SU-DHL-6 (cell line): ENCODE data around the gene TANGO6.

Source experiments
- H2AFZ ChIP-seq: fragments of 200-600 bp; sonication (generic); 2 replicates; pipeline ENCODE4 v1.6.1; 2014; ENCODE audit warnings: low read depth, mild to moderate bottlenecking, moderate library complexity, mixed read lengths, antibody characterized with exemption, low read length; ENCODE audit not compliant: severe bottlenecking
- H3F3A ChIP-seq: fragments of 200-600 bp; shearing (Covaris generic); 2 replicates; pipeline ENCODE4 v1.6.0; 2016; ENCODE audit warnings: antibody characterized with exemption, mild to moderate bottlenecking; ENCODE audit not compliant: insufficient read depth
- H3K27ac ChIP-seq: fragments of 200-600 bp; sonication (generic); 2 replicates; pipeline ENCODE4 v1.5.1; 2016; ENCODE audit warnings: low read depth, mild to moderate bottlenecking, low read length, moderate library complexity, mixed read lengths
- H3K27me3 ChIP-seq: fragments of 200-600 bp; sonication (generic), shearing (Covaris generic); 2 replicates; pipeline ENCODE4 v1.6.0; 2014; ENCODE audit warnings: mild to moderate bottlenecking, low read length
- H3K36me3 ChIP-seq: fragments of 200-600 bp; sonication (generic); 2 replicates; pipeline ENCODE4 v1.6.1; 2014; ENCODE audit warnings: mild to moderate bottlenecking, low read length, mixed read lengths
- H3K4me2 ChIP-seq: fragments of 300-600, 200-600 bp; shearing (Covaris generic), sonication (generic); 2 replicates; pipeline ENCODE4 v1.6.0; 2014; ENCODE audit warnings: low read length, low read depth, mild to moderate bottlenecking; ENCODE audit not compliant: poor library complexity, severe bottlenecking
- H3K4me3 ChIP-seq: fragments of 200-600 bp; sonication (generic); 2 replicates; pipeline ENCODE4 v1.5.1; 2014; ENCODE audit warnings: antibody characterized with exemption, low read length, mild to moderate bottlenecking, mixed read lengths; ENCODE audit not compliant: insufficient read depth, poor library complexity, severe bottlenecking
- H3K79me2 ChIP-seq: fragments of 200-600 bp; sonication (generic); 2 replicates; pipeline ENCODE4 v1.6.1; 2014; ENCODE audit warnings: mild to moderate bottlenecking, low read length, moderate library complexity; ENCODE audit not compliant: insufficient read depth
- H3K9ac ChIP-seq: fragments of 200-600 bp; sonication (generic); 2 replicates; pipeline ENCODE4 v1.7.0; 2014; ENCODE audit warnings: mild to moderate bottlenecking, low read length
- H3K9me2 ChIP-seq: fragments of 200-600 bp; sonication (generic); replicated peaks from 2 replicates; pipeline ENCODE4 v1.6.1; 2014; ENCODE audit warnings: low read length; ENCODE audit not compliant: insufficient read depth
- H3K9me3 ChIP-seq: fragments of 200-600 bp; sonication (generic); 2 replicates; pipeline ENCODE4 v1.6.1; 2014; ENCODE audit warnings: low read length, mixed read lengths; ENCODE audit not compliant: insufficient read depth
- H4K20me1 ChIP-seq: fragments of 200-600 bp; sonication (generic); 2 replicates; pipeline ENCODE4 v1.6.1; 2014; ENCODE audit warnings: low read depth, mild to moderate bottlenecking, antibody characterized with exemption, low read length, moderate library complexity, mixed read lengths
- CTCF ChIP-seq: fragments of 200-600 bp; sonication (generic); IDR thresholded peaks from one replicate; pipeline ENCODE4 v1.5.1; 2017; ENCODE audit warnings: antibody characterized with exemption, mild to moderate bottlenecking, low read length, moderate library complexity; ENCODE audit not compliant: insufficient read depth, poor library complexity, severe bottlenecking
- EZH2phosphoT487 ChIP-seq: fragments of 200-600 bp; sonication (generic), shearing (Covaris generic); conservative IDR thresholded peaks from 2 replicates; pipeline ENCODE4 v1.6.1; 2018; ENCODE audit warnings: mild to moderate bottlenecking, antibody characterized with exemption, low read length, moderate library complexity, mixed read lengths

The TANGO6 gene

GRCh38 chr16:68921637-68922036 is 78.3 kb downstream of the TANGO6 start:
- Histone ChIP-seq H3K36me3 (no peaks in the 10 kb centered on the region), H3K27ac (no peak overlapping the region), H3F3A (no peaks in the 10 kb centered on the region), H4K20me1 (no peaks in the 10 kb centered on the region), H3K4me2 (no peak overlapping the region), H3K27me3 (no peaks in the 10 kb centered on the region), H2AFZ (no peak overlapping the region), H3K9ac (no peak overlapping the region), H3K9me3 (no peaks in the 10 kb centered on the region), H3K9me2 (no peaks in the 10 kb centered on the region), H3K79me2 (no peaks in the 10 kb centered on the region), H3K4me3 (no peak overlapping the region)
- TF ChIP-seq CTCF: no peak
- TF ChIP-seq EZH2phosphoT487: no peak

GRCh38 chr16:68923116-68923515 is 79.8 kb downstream of the TANGO6 start:
- no peaks in the 10 kb centered on the region for H3K9me2 ChIP-seq
- no peaks in the 10 kb centered on the region for H4K20me1 ChIP-seq
- no peaks in the 10 kb centered on the region for H3K79me2 ChIP-seq
- no peak overlapping the region for H2AFZ ChIP-seq
- 0 out of 2 replicates have a peak, but pooled peaks cover 3% of the 10 kb centered on the region for H3K36me3 ChIP-seq
- no peak overlapping the region for H3K4me2 ChIP-seq
- no peak overlapping the region for H3K9ac ChIP-seq
- H3K27me3 ChIP-seq: no peaks in the 10 kb centered on the region
- H3K4me3 ChIP-seq: no peak overlapping the region
- TF ChIP-seq EZH2phosphoT487 (no peak), CTCF (no peak)
- no peaks in the 10 kb centered on the region for H3K9me3 ChIP-seq
- H3F3A ChIP-seq: no peaks in the 10 kb centered on the region
- no peak overlapping the region for H3K27ac ChIP-seq

- no peak overlapping the region for H3K27ac ChIP-seq
- H4K20me1 ChIP-seq: no peaks in the 10 kb centered on the region
- H3K9ac ChIP-seq: no peak overlapping the region
- H3F3A ChIP-seq: no peaks in the 10 kb centered on the region
- no peaks in the 10 kb centered on the region for H3K9me2 ChIP-seq
- no peak overlapping the region for H3K4me3 ChIP-seq
- H3K9me3 ChIP-seq: no peaks in the 10 kb centered on the region
- H3K4me2 ChIP-seq: no peak overlapping the region
- no peaks in the 10 kb centered on the region for H3K27me3 ChIP-seq
- no peaks in the 10 kb centered on the region for H3K79me2 ChIP-seq
- H3K36me3 ChIP-seq: peaks cover 13% of the 10 kb centered on the region; the same call in 1 of the 2 replicates
- H2AFZ ChIP-seq: no peak overlapping the region
- no peak for TF ChIP-seq CTCF
- no peak for TF ChIP-seq EZH2phosphoT487
These were observed 83.7 kb downstream of the TANGO6 start for GRCh38 chr16:68927018-68927417.

GRCh38 chr16:68931196-68931595 is 87.9 kb downstream of the TANGO6 start:
- no peaks in the 10 kb centered on the region for H3K9me3 ChIP-seq
- H3K4me3 ChIP-seq: no peak overlapping the region
- H3K79me2 ChIP-seq: no peaks in the 10 kb centered on the region
- H3F3A ChIP-seq: no peaks in the 10 kb centered on the region
- no peak overlapping the region for H3K9ac ChIP-seq
- no peak overlapping the region for H3K4me2 ChIP-seq
- no peak for TF ChIP-seq EZH2phosphoT487
- TF ChIP-seq CTCF: no peak
- H4K20me1 ChIP-seq: no peaks in the 10 kb centered on the region
- H3K27ac ChIP-seq: no peak overlapping the region
- peaks cover 13% of the 10 kb centered on the region; the same call in 1 of the 2 replicates for H3K36me3 ChIP-seq
- H3K27me3 ChIP-seq: no peaks in the 10 kb centered on the region
- H2AFZ ChIP-seq: no peak overlapping the region
- H3K9me2 ChIP-seq: no peaks in the 10 kb centered on the region
